G401 (cell line): ENCODE results near the gene ADAMTS8. TPM values are rescaled to one million over a fixed set of nuclear protein-coding genes. Genes with fewer than 3 reads are reported as not detected.
"Not testable (repeated sequence)": the region's sequence is repeated elsewhere in the genome, so short reads cannot be mapped to it uniquely, and the experiment has no call there.

Source experiments
- DNase-seq: peaks from one replicate; pipeline ENCODE4 v3.0.0-alpha.2; 2015; ENCODE audit warnings: low spot score
- in situ Hi-C: cut with HindIII; loops from 2 replicates; pipeline ENCODE4 v1.10.0; 2016; ENCODE audit warnings: low sequenced_read_pairs, mixed read lengths
- total RNA-seq: library from RNA; depleted of rRNA; stranded (reverse); fragments of >200 nt; shearing (Covaris generic); gene quantifications from 2 replicates; pipeline ENCODE4 v1.2.3, GENCODE V29; 2014

The ADAMTS8 gene
- total RNA-seq, 1 experiment from 2014 or later, result not detected

DNA sequence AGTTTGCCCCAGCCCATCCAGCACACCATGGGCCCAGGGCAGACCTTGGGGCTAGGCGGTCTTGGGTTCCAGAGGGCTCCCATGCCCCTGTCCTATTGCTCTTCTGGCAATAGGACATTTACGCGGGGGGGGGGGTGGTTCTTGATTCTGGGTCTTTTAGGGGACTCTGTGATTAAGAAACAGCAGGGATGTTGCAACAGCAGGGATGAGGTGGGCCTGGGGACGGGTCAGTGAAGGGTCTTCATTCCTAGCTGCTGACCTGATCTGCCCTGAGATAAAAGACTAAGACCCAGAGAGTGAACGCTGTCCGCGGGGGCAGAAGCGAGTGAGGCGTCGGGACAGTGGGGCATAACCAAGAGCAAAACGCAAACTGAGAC, 19.6 kb upstream of the ADAMTS8 start:
- DNase-seq, result no peak
- in situ Hi-C loops, result loop anchor here (25.0 kb wide), 1 partner anchor 414 kb away; no protein-coding TSS in a partner anchor

DNA sequence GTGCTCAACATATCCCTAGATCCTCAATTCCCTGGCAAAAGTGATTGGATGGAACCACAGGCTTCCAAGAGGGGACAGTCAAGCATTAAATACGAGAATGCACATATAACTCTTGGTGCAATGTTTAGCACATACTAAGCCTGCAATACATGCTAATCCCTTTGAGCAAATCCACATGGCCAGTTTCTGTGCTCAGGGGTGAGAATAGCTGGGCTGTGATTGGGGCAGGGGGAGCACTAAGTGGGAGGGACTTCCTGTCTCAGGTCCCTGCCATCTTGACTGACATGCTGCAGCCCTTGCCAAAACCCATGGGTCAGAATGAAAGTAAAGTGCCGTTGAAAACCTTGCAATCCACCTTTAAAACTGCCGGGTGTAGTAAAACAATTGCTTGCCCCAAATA, 17.4 kb upstream of the ADAMTS8 start:
- DNase-seq, result no peak

DNA sequence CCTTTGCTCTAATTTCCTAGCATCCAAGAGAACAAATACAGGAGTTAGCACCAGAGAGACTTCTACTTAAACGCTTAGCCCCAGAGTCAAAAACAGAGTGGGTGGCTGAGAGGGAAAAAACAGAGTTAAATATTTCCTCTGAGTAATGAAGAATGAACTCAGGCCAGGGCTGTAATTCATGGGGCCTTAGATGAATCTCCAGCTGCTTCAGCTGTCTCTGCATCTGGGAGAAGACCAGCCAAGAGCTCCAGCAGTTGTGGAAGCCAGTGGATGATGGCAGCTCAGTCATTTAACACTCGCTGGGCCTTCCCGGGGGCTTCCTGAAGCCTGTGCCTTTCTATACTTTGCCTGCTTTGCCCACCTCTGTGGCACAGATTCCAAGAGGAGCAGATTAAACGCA, 14.3 kb upstream of the ADAMTS8 start:
- DNase-seq, result no peak
- in situ Hi-C loops, result loop anchor here (25.0 kb wide), 1 partner anchor 420 kb away; no protein-coding TSS in a partner anchor

More for the DNA sequence above, 17.4 kb upstream of the ADAMTS8 start:
- in situ Hi-C loops, result loop anchor here (25.0 kb wide), 1 partner anchor 417 kb away; no protein-coding TSS in a partner anchor

DNA sequence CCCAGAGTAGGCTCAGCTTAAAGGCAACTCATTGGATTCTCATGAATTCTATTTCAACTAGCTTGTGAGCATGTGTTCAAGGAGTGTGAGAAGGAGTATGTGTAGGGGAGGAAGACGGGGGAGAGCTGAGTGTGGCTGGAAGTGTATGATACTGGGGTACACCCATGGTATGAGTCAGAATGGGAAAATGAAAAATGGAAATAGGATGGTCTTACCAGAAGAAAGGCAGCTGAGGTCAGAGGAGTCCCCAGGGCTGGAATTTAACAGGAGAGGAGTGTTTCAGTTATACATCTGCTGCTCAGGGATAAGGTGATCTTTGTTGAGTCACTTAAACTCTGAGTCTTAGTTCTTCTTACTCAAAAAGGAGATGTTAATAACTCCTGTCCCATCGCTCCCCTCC, 13.3 kb upstream of the ADAMTS8 start:
- in situ Hi-C loops, result loop anchor here (25.0 kb wide), 1 partner anchor 421 kb away; no protein-coding TSS in a partner anchor
- DNase-seq, result no peak

DNA sequence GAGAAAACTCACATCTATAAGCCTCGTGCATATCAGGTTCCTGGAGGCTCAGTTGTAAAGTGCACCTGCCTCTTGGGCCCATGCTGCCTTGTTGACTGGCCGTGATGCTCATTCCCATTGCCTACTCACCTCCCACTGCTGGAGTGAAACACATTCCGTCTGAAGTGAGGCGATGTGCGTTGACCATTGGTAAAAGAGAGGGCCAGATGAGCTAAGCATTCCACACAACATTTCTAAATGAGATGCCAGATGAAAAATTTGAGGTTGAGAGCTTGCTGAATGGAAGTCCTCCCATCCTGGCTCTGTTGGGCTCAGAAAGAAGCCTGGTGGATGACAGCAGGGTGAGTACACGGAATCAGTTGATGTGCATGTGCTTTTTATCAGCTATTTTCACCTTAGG, 11.5 kb upstream of the ADAMTS8 start:
- no peak for DNase-seq
- in situ Hi-C loops, result loop anchor here (25.0 kb wide), 1 partner anchor 422 kb away; no protein-coding TSS in a partner anchor

DNA sequence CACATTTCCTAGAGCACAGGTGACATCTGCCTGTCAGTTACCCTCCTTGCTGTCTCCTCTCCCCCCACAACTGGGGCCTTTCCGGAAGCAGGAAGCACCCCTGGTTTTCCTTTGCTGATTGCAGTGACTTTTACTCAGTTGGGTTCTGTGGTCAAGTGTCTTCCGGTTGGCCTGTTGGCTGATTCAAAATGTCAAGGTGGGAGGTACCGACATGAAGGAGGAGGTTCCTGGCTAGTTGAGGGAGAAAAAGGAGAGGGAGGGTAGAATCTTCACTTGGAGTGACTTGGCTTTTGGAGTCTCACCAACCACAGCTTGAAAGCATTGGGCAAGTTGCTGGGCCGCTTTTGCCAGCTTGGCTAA, 10.7 kb upstream of the ADAMTS8 start:
- in situ Hi-C loops, result loop anchor here (25.0 kb wide), 1 partner anchor 423 kb away; no protein-coding TSS in a partner anchor
- DNase-seq, result no peak

DNA sequence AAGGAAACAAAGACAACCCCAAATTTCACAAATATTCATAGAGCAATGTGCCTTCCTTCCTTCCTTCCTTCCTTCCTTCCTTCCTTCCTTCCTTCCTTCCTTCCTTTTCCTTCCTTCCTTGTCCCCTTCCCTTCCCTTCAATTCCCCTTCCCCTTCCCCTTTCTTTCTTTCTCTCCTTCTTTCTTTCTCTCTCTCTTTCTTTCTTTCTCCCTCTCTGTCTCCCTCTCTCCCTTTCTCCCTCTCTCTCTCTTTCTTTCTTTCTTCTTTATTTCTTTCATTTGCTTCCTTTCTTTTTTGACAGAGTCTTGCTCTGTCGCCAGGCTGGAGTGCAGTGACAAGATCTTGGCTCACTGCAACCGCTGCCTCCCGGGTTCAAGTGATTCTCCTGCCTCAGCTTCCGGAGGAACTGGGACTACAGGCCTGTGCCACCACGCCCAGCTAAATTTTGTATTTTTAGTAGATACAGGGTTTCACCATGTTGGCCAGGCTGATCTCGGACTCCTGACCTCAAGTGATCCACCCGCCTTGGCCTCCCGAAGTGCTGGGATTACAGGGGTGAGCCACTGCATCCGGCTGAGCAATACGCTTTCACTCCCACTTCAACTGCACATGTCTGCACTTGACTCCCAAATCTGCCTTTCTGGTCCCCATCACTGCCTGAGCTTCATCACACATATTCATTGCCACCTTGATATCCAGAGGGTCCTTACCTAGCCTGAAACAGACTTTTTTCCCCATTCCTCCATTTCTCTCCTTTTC, 10.2 kb upstream of the ADAMTS8 start:
- in situ Hi-C loops, result loop anchor here (25.0 kb wide), 1 partner anchor 424 kb away; no protein-coding TSS in a partner anchor
- DNase-seq, result not testable (repeated sequence)

DNA sequence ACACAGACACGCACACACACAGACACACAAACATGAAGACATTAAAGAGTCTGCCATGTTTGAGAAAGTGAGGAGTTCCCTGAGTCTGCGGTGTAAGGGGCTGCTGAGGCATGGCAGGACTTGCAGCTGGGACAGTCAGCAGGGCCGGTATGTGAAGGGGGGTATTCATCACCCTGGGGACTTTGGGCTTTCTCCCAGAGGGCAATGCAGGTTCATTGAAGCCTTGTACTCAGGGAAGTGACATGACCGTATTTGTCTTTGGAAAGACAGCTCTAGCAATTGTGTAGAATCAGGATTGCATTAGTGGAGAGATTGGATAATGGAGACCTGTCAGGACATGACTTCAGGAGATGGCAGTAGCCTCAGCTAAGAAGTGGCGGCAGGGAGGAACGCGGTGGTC, 9.4 kb upstream of the ADAMTS8 start:
- in situ Hi-C loops, result loop anchor here (25.0 kb wide), 1 partner anchor 424 kb away; no protein-coding TSS in a partner anchor

DNA sequence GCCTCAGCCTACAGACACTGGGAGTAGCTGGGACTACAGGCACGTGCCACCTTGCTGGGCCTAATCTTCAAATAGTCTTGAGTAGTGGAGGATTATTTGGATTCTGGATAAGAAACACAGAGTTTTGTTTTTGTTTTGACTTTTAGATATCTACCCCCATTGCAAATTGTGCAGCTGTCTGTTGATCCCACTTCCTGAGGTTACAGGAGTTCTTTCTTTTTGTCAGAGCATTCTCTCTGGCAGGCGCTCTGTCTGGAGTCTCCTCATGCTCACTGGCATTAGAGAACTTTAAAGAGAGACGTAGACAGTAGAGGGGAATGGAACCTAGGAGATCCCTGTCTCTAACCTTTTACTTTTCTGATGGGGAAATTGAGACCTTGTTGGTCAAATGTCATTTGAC, 7.8 kb upstream of the ADAMTS8 start:
- DNase-seq, result no peak
- in situ Hi-C loops, result loop anchor here (25.0 kb wide), 1 partner anchor 426 kb away; no protein-coding TSS in a partner anchor

More for the DNA sequence above, 9.4 kb upstream of the ADAMTS8 start:
- no peak for DNase-seq

DNA sequence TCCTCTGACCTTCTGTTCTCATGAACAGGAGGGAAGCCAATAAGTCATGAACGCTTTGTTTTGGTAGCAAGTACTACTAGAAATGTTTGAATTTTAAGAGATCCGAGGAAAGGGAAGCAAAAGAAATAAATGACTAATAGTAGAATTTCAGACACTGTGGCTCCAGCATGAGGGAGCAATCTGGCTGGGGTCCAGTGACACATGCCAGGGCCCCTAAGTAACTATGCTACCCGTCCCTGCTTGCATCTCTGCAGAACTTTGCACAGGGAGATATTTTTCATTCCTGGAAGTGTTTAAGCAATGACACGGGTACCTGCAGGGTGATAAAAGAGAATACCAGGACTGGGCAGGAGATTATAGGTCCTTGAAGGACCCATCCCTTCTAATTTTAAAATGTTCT, 7.3 kb upstream of the ADAMTS8 start:
- in situ Hi-C loops, result loop anchor here (25.0 kb wide), 1 partner anchor 427 kb away; no protein-coding TSS in a partner anchor
- no peak for DNase-seq

DNA sequence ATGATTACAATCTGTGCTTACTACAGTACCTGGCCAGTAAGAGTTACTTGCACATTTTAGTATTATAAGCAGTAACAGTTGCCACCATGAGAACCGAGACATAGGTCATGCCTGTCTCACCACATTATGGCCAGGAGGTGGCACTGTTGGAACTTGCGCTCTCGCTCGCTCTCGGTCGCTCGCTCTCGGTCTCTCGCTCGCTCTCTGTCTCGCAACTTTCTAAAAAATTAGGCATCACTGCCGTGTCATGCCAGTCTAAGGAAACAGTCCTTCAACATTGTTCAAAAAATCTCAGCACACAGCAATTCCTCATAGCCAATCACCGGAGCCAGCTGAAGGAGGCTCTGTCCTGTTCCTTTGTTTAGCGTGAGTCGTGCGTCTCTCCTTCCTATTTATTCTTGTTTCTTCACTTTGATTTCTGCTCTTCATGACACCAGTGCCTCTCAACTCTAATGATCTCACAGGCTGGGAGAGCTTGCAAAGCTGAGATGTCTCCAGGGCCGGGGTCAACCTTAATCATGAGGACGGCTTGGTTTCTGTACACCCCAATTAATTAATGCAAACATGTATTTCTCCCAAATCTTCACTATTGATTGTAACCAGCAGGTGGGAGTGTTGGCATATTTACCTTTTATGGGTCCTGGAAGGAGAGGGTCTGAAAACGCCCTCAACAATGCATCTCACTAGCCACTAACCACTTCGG, 6.3 kb upstream of the ADAMTS8 start:
- DNase-seq, result peak; percentile 84
- in situ Hi-C loops, result loop anchor here (25.0 kb wide), 1 partner anchor 428 kb away; no protein-coding TSS in a partner anchor

DNA sequence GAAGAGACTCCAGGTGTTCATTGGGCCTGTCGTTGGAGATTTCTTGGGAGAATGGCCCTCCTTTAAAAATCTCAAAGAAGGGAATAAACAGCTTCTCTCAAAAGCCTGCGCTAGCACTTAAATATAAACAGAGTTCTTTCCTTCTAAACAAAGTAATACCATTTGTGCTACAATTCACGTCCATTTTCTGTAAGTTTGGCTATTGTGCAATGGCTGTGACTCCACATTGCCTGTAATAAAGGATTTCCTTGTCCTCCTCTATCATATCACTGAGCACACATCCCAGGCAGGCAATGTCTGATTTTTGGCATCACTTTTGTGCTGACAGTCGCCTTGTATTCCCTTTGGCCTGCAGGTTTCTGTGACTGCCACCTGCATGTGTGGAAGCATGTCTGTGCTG, 4.9 kb upstream of the ADAMTS8 start:
- DNase-seq, result no peak
- in situ Hi-C loops, result loop anchor here (25.0 kb wide), 1 partner anchor 429 kb away; no protein-coding TSS in a partner anchor

DNA sequence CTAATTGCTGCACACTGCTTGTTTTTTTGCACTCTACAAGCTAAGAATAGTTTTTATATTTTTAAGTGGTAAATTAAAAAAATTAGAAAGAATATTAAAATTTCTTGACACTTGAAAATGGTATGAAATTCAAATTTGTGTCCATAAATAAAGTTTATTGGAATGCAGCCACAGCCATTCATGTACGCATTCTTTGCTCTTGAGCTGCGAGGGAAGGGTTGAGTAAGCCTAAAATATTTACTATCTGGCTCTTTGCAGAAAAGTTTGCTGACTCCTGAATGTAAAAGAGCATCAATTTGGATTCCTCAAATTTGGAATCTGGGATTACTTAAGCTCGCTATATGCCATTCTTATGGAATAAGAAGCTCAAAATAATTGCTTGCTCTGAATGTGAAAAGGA, 3.4 kb upstream of the ADAMTS8 start:
- in situ Hi-C loops, result loop anchor here (25.0 kb wide), 1 partner anchor 430 kb away; no protein-coding TSS in a partner anchor
- no peak for DNase-seq

DNA sequence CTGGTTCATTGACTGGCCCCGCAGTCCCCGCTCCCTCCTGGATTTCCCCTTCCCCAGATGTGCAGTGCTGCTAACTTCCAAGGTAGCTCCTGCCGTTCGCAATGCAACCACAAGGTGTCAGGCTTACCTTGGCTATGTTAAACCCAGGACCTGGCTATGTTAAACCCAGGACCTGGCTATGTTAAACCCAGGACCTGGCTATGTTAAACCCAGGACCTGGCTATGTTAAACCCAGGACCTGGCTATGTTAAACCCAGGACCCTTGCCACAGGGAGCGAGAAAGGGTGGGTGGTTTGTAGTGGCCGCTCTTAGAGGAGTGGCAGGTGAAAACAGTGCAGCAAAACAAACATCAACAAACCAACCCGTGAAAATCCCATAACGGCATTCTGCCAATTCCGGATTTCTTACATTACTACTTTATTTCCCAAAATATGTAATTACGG, 2.9 kb upstream of the ADAMTS8 start:
- in situ Hi-C loops, result loop anchor here (25.0 kb wide), 1 partner anchor 431 kb away; no protein-coding TSS in a partner anchor

DNA sequence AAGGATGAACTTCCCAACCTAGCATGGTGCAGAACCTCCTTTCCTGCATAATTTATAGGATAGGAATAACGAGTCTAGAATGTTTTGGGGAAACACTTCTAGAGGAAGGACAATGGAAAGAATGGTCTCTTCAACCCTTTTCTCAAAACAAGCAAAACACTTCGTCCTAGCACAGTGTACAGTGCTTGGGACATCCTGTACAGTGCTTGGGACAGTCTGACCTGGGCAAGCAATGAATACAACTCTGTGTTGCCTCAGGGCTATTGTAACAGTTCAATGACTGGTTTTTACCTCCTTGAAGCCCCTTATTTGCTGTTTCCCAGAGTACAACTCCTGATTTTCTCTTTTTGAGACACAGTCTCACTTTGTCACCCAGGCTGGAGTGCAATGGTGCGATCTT, 1.6 kb upstream of the ADAMTS8 start:
- in situ Hi-C loops, result loop anchor here (25.0 kb wide), 1 partner anchor 432 kb away; no protein-coding TSS in a partner anchor
- no peak for DNase-seq

More for the DNA sequence above, 2.9 kb upstream of the ADAMTS8 start:
- DNase-seq, result peak; percentile 64

DNA sequence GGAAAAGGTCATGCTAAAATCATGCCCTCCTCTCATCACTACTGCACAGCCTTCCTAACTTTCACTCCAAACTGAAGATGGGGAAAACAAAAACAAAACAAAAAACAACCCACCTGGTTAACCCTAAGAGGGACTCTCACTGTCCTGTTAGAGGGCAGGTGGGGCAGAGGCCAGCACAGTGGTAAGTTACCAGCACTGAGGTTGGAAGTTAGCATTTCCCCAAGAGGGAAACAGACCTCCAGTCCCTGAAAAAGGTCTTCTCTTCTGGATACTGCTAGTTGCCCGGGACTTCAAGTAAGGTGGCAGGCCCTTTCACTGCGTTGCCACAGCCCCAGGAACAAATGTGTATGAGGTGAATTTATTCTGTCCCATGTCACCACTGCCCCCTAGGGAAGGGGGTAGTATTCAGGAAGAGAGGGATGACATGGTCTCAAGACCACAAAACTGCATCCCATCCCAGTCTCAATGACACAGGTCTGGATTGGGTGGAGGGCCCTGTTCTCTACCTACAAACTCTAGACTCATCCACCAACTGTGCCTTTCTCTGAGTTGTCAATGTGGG, 792 bp upstream of the ADAMTS8 start:
- in situ Hi-C loops, result loop anchor here (25.0 kb wide), 1 partner anchor 433 kb away; no protein-coding TSS in a partner anchor
- DNase-seq, result no peak

DNA sequence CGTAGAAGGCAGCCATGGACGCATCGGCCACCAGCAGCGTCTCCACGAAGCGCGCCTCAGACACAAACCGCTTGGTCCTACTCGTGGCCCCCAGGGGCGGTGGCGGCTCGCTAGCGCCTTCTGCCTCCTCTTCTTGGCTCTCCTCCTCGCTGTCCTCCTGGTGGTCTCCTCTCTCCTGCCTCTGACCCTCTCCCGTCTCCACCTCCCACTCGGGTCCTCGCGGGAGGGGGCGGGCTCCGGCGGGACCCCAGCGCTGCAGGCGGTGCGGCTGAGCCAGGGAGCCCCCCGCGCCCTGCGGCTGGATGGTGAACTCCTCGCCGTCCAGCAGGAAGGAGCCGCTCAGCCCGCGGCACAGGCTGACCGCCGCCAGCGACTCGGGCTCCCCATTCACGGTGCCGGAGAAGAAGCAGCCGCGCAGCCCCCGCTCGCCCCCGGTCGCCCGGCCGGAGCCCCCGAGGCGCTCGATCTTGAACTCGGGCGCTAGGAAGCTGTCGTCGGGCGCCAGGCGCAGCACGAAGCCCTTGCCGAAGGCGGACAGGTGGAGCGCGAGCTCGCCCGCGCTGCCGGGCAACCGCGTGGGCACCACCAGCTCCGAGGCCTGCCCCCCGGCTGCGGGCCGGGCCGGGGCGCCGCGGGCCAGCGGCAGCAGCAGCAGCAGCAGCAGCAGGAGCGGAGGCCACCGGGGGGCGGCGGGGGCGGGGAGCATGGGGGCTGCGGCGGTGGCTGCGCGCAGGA, 661 bp downstream of the ADAMTS8 start:
- DNase-seq, result no peak
- in situ Hi-C loops, result loop anchor here (25.0 kb wide), 1 partner anchor 435 kb away; no protein-coding TSS in a partner anchor

DNA sequence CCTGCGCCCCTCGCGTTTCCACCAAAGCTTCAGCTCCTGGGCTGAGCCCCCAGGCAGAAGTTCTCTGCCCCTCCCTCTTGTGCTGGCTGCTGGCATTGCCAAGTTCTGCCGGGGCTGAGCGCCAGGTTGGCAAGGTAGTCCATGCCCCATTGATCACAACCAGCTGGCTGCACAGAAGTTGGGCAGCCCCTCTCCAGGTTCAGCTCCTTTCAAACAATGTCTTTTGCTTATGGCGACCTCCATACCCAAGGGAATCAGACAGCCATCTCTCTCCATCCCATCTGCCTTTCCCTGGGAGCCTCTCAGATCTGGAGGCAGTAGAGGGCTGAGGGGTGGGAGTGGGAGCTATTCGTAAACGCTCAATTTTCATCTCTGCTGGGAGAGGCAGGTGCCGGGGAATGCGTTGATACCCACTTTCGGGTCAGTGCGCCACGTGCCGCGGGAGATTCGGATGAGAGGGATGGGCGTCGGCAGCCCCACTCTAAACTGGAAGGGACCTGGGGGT, 1.5 kb downstream of the ADAMTS8 start:
- DNase-seq, result no peak
- in situ Hi-C loops, result loop anchor here (25.0 kb wide), 1 partner anchor 435 kb away; no protein-coding TSS in a partner anchor
